SK-N-SH (cell line): Measurements from ENCODE around the gene VARS1.
"Not testable (repeated sequence)": the region's sequence is repeated elsewhere in the genome, so short reads cannot be mapped to it uniquely, and the experiment has no call there.

Experiments used
- CTCF ChIP-seq: fragments of 200-600 bp; sonication (generic); IDR thresholded peaks from 2 replicates; pipeline ENCODE4 v1.6.1; 2017; ENCODE audit warnings: antibody characterized with exemption, mild to moderate bottlenecking, moderate library complexity
- EZH2phosphoT487 ChIP-seq: fragments of 200-600 bp; sonication (generic); IDR thresholded peaks from 2 replicates; pipeline ENCODE4 v1.6.1; 2017; ENCODE audit warnings: low read depth, mixed run types, mild to moderate bottlenecking, antibody characterized with exemption, moderate library complexity, borderline replicate concordance
- GABPA ChIP-seq: IDR thresholded peaks from 2 replicates; pipeline ENCODE4 v1.4.0; 2012; ENCODE audit warnings: low read depth, mild to moderate bottlenecking
- POLR2AphosphoS5 ChIP-seq: IDR thresholded peaks from 2 replicates; pipeline ENCODE4 v1.6.1; 2012; ENCODE audit warnings: low read depth, low read length
- TEAD4 ChIP-seq: IDR thresholded peaks from 2 replicates; pipeline ENCODE4 v1.4.0; 2012; ENCODE audit warnings: mild to moderate bottlenecking, borderline replicate concordance; ENCODE audit not compliant: insufficient read depth
- USF1 ChIP-seq: IDR thresholded peaks from 2 replicates; pipeline ENCODE4 v1.4.0; 2012; ENCODE audit warnings: low read depth, borderline replicate concordance
- USF2 ChIP-seq: fragments of 150-350 bp; IDR thresholded peaks from 2 replicates; pipeline ENCODE4 v1.6.1; 2017; ENCODE audit warnings: antibody characterized with exemption, low read length, low read depth, borderline replicate concordance
- ZBTB33 ChIP-seq: IDR thresholded peaks from 2 replicates; pipeline ENCODE4 v1.4.0; 2012; ENCODE audit warnings: low read depth, borderline replicate concordance

GRCh38 chr6:31817929-31818511 is 22.5 kb upstream of the VARS1 start:
- TF ChIP-seq USF1, GABPA, USF2, CTCF, TEAD4, EZH2phosphoT487, POLR2AphosphoS5, ZBTB33: not testable (repeated sequence)
